Activated CD8-positive, alpha-beta T cell treated with anti-CD3 and anti-CD28 coated beads for 36 hours (primary cell): Measurements from ENCODE around the gene FAM200C. TPM values are rescaled to one million over a fixed set of nuclear protein-coding genes. Genes with fewer than 3 reads are reported as not detected.

Source experiments
- ATAC-seq: fragments of 200-7000 bp; cut with Tn5 transposase; one replicate; pipeline ENCODE4 v1.10.0; 2021; ENCODE audit warnings: mild to moderate bottlenecking, moderate library complexity
- CTCF ChIA-PET: fragments of 350-600 bp; sonication (Branson Sonifier 250); formaldehyde crosslinking; loops from one replicate; lab custom pipeline; 2021; ENCODE audit warnings: antibody characterized with exemption; lab: Charles Lee
- POLR2A ChIA-PET: fragments of 350-600 bp; sonication (Branson Sonifier 250); formaldehyde crosslinking; loops from one replicate; lab custom pipeline; 2021; ENCODE audit warnings: antibody characterized with exemption; lab: Charles Lee
- DNase-seq: peaks from one replicate; pipeline ENCODE4 v3.0.0-alpha.2; 2020
- H3K27ac Mint-ChIP-seq: one replicate; pipeline ENCODE4 v1.8.0; 2021; ENCODE audit warnings: mild to moderate bottlenecking, mixed read lengths
- H3K27me3 Mint-ChIP-seq: one replicate; pipeline ENCODE4 v1.8.0; 2021; ENCODE audit warnings: mixed read lengths
- H3K36me3 Mint-ChIP-seq: one replicate; pipeline ENCODE4 v1.8.0; 2021; ENCODE audit warnings: low read depth, mixed read lengths
- H3K4me1 Mint-ChIP-seq: one replicate; pipeline ENCODE4 v1.8.0; 2021; ENCODE audit warnings: low read depth, mixed read lengths
- H3K4me3 Mint-ChIP-seq: one replicate; pipeline ENCODE4 v1.8.0; 2021; ENCODE audit warnings: mild to moderate bottlenecking, moderate library complexity, mixed read lengths
- H3K9me3 Mint-ChIP-seq: one replicate; pipeline ENCODE4 v1.8.0; 2021; ENCODE audit warnings: mixed read lengths
- intact Hi-C: fragments of 100-400 bp; cut with micrococcal nuclease; formaldehyde crosslinking; loops from one replicate; pipeline ENCODE4 v1.10.0; 2022
- total RNA-seq, 2 experiments: library from RNA; stranded (reverse); gene quantifications; one replicate each; pipeline ENCODE4 v1.2.3, GENCODE V29; 2021
- TF ChIP-seq, protein P1 (sequence below): fragments of 200-600 bp; IDR thresholded peaks from one replicate; pipeline ENCODE4 v1.8.0; 2022; ENCODE audit warnings: antibody characterized with exemption, mild to moderate bottlenecking

Gene FAM200C
- total RNA-seq, 2 experiments from 2014 or later: 0.83 to 0.97 TPM

- intact Hi-C loops: loop anchor here (2.0 kb wide), 1 partner anchor 303 kb away; the partner anchor contains the start of gene PWWP2A
- peak within 1 kb of the TSS; percentile 93 for H3K4me3 Mint-ChIP-seq
- DNase-seq (peak; percentile 95), ATAC-seq (peak; percentile 75)
- H3K36me3 Mint-ChIP-seq: peaks cover 39% of the 10 kb centered on the region
- H3K9me3 Mint-ChIP-seq: no peaks in the 10 kb centered on the region
- TF ChIP-seq, protein P1, sequence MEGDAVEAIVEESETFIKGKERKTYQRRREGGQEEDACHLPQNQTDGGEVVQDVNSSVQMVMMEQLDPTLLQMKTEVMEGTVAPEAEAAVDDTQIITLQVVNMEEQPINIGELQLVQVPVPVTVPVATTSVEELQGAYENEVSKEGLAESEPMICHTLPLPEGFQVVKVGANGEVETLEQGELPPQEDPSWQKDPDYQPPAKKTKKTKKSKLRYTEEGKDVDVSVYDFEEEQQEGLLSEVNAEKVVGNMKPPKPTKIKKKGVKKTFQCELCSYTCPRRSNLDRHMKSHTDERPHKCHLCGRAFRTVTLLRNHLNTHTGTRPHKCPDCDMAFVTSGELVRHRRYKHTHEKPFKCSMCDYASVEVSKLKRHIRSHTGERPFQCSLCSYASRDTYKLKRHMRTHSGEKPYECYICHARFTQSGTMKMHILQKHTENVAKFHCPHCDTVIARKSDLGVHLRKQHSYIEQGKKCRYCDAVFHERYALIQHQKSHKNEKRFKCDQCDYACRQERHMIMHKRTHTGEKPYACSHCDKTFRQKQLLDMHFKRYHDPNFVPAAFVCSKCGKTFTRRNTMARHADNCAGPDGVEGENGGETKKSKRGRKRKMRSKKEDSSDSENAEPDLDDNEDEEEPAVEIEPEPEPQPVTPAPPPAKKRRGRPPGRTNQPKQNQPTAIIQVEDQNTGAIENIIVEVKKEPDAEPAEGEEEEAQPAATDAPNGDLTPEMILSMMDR: no peak
- peaks cover 55% of the 10 kb centered on the region for H3K4me1 Mint-ChIP-seq
- peak within 1 kb of the TSS; percentile 89 for H3K27ac Mint-ChIP-seq
- POLR2A ChIA-PET: interaction anchor here (0.8 to 1.5 kb wide), 3 partner anchors 9 to 85 kb away, joined by 3 to 6 read pairs (median 3); no protein-coding TSS in a partner anchor
- CTCF ChIA-PET: interaction anchor here (1.0 to 8.9 kb wide), 2 partner anchors 17 to 68 kb away, joined by 3 to 107 read pairs; no protein-coding TSS in a partner anchor
- no peaks in the 10 kb centered on the region for H3K27me3 Mint-ChIP-seq
Observed at GRCh38 chr5:160421625-160422258, 21.9 kb upstream of the FAM200C start, which contains the start of gene PTTG1. PTTG1 (plus strand) TSS chr5:160421855; CDS start chr5:160422313, 458 bp downstream.

DNA sequence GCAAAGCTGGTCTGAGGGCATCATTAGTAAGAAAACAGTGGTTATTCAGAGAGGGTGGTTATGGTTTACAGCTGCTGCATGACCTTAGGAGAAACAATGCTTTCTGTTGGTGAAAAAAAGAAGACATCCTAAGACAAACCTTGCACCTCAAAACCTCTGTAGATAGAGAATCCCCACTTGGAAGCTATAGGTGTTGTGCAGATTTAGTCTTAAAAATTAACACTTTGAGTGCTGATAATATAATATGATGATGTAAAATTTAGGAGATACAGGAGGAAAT lies 20.4 kb upstream of the FAM200C start:
- intact Hi-C loops: no loop called here
- CTCF ChIA-PET: interaction anchor here (0.7 to 8.9 kb wide), 2 partner anchors 18 to 34 kb away, joined by 4 to 107 read pairs; no protein-coding TSS in a partner anchor
- ATAC-seq (no peak), DNase-seq (no peak)
- H3K4me3 Mint-ChIP-seq: peak overlapping the region; percentile 88
- H3K27ac Mint-ChIP-seq: peak overlapping the region; percentile 93
- H3K36me3 Mint-ChIP-seq: peaks cover 36% of the 10 kb centered on the region
- peaks cover 62% of the 10 kb centered on the region for H3K4me1 Mint-ChIP-seq
- TF ChIP-seq, protein P1: no peak
- POLR2A ChIA-PET: interaction anchor here (0.6 to 1.1 kb wide), 2 partner anchors 411 to 1566 kb away, joined by 3 read pairs; partner anchors contain the start of gene TTC1
- H3K9me3 Mint-ChIP-seq: no peaks in the 10 kb centered on the region
- no peaks in the 10 kb centered on the region for H3K27me3 Mint-ChIP-seq

DNA sequence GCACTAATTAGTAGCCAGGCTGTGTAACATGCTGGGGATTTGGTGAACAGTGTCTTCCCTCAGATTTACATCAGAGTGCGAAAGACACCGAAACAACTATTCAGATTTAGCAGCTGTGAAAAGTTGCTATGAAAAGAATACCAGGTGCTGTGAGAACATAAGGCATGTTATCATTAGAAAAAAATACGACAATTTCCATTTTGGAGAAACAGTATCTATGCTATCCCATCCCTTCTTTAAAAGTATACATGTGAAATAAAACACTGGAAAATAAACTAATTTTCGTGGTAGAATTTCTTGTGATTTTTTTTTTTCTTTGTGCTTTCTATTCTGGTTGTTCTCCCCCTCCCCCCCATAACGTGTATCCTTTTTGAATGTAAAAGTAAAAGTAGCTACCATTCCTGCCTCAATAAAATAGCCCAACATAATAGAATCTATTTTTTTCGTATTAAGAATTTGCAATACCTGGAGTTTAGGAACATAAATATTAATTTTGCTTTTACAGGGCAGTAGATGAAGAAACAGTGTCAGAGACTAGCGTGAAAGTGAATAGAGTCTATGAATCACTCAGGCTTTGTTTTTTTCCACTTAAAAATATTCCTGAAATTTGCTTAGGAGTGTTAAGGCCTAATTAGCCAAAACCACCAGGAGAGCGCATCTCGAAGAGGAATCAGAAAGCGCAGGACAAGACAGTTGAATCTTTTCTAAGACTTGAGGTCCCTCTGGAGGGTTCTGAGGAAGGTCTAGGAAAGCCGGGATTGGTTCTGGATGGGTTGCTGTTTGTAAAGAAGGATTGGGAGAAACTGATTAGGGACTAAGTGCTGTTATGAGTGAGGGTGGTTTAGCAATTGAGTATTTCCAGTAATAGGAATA lies 19.8 kb upstream of the FAM200C start:
- TF ChIP-seq, protein P1: no peak
- intact Hi-C loops: no loop called here
- DNase-seq (no peak), ATAC-seq (no peak)
- Mint-ChIP-seq H3K4me3 (peak overlapping the region; percentile 88), H3K9me3 (no peaks in the 10 kb centered on the region), H3K27me3 (no peaks in the 10 kb centered on the region), H3K36me3 (peaks cover 30% of the 10 kb centered on the region), H3K4me1 (peaks cover 57% of the 10 kb centered on the region), H3K27ac (peak overlapping the region; percentile 93)
- ChIA-PET CTCF (interaction anchor here (0.7 to 8.9 kb wide), 2 partner anchors 19 to 34 kb away, joined by 4 to 107 read pairs; no protein-coding TSS in a partner anchor), POLR2A (interaction anchor here (0.9 to 1.5 kb wide), 5 partner anchors 9 to 410 kb away, joined by 3 to 8 read pairs (median 6); partner anchors contain the start of gene TTC1)

DNA sequence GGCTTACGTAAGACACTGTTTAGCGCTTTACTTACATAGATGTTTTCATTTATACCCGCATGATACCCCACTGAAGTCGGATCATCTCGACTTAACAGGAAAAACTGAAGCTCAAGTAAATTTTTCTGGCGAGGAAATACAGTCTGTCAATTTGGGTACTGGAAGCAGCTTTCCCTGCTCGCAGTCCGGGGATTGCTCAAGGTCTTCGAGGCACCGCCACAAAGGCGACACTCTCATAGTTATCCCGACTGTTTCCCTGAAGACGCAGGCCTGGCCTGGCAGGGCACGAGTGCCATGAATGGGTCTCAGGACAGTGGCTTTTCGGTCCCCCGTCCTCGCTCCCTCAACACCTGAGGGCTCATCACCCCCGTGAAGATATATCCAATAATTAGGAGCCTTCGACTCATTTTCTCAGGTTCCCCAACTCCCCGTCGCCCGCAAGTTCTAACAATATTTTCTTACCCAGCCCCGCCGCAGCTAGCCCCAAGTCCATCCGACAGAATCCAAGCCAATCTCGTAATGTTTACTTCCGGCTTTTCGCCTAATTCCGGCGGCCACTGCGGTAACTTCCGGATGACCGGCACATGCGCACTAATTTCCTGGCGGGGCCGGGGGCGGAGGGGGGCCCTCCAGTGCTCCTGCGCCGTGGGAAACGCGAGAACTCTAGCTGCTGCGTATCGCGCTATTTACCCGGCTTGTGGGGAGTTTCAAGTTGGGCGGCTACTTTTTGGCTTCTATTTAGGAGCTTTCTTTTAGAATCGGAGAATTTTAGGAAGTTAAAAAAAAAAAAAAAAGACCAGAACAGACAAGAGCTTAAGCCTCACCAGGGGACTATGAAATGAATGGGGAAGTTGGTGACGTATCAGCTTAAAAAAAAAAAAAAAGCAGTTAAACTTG lies 19.0 kb upstream of the FAM200C start, which contains the start of gene SLU7:
Gene SLU7, minus strand, starts transcription at position 521 of the 897 bp plus-strand sequence. CDS start 3,787 bp downstream, outside the sequence.
- ATAC-seq (peak; percentile 87), DNase-seq (peak; percentile 97)
- ChIA-PET CTCF (interaction anchor here (0.6 to 8.9 kb wide), 4 partner anchors 20 to 73 kb away, joined by 3 to 107 read pairs (median 4); no protein-coding TSS in a partner anchor), POLR2A (interaction anchor here (0.9 to 1.8 kb wide), 6 partner anchors 10 to 49 kb away, joined by 3 to 8 read pairs (median 6); partner anchors contain the start of gene FAM200C)
- Mint-ChIP-seq H3K9me3 (no peaks in the 10 kb centered on the region), H3K4me1 (peaks cover 50% of the 10 kb centered on the region), H3K4me3 (peak within 1 kb of the TSS; percentile 88), H3K27me3 (no peaks in the 10 kb centered on the region), H3K27ac (peak within 1 kb of the TSS; percentile 93), H3K36me3 (peaks cover 22% of the 10 kb centered on the region)
- TF ChIP-seq, protein P1: no peak
- intact Hi-C loops: no loop called here
